Heart right ventricle (tissue), 16 donors: ENCODE measurements around the gene SMAD3. TPM values are rescaled to one million over a fixed set of nuclear protein-coding genes. Genes with fewer than 3 reads are reported as not detected.
"Not testable (repeated sequence)": the region's sequence is repeated elsewhere in the genome, so short reads cannot be mapped to it uniquely, and the experiment has no call there.

Experiments used
- ATAC-seq, 8 donors: fragments of 200-7000 bp; cut with Tn5 transposase; one replicate each; pipeline ENCODE4 v1.9.1; 2020; ENCODE audit warnings: mild to moderate bottlenecking in 8 of 8, moderate library complexity in 8 of 8, moderate number of reproducible peaks in 1 of 8
- DNase-seq, 2 donors: peaks; one replicate each; pipeline ENCODE4 v3.0.0-alpha.2; 2020
- H3K27ac ChIP-seq, 10 donors: fragments of 200-600 bp; sonication (generic) in 2 of 10; one replicate each; pipeline versions ENCODE4 v1.5.0 to v1.8.0; 2020 to 2022; ENCODE audit warnings: mild to moderate bottlenecking in 3 of 10
- H3K27me3 ChIP-seq, 7 donors: fragments of 200-600 bp; one replicate each; pipeline ENCODE4 v1.8.0; 2021 to 2022; ENCODE audit warnings: mild to moderate bottlenecking in 2 of 7
- H3K36me3 ChIP-seq, 9 donors: fragments of 200-600 bp; sonication (generic) in 1 of 9; one replicate each; pipeline versions ENCODE4 v1.5.0 to v1.8.0; 2020 to 2022; ENCODE audit warnings: mild to moderate bottlenecking in 2 of 9
- H3K4me1 ChIP-seq, 9 donors: fragments of 200-600 bp; sonication (generic) in 1 of 9; one replicate each; pipeline versions ENCODE4 v1.5.0 to v1.8.0; 2020 to 2022; ENCODE audit warnings: mild to moderate bottlenecking in 4 of 9
- H3K4me3 ChIP-seq, 10 donors: fragments of 200-600 bp; sonication (generic) in 2 of 10; one replicate each; pipeline versions ENCODE4 v1.5.0 to v1.8.0; 2020 to 2022; ENCODE audit warnings: mild to moderate bottlenecking in 7 of 10, moderate library complexity in 2 of 10
- H3K9me3 ChIP-seq, 11 donors: fragments of 200-600 bp in 10 of 11; sonication (generic) in 2 of 11; one replicate each; pipeline versions ENCODE4 v1.5.0 to v1.8.0; 2013 to 2022; ENCODE audit warnings: mild to moderate bottlenecking in 2 of 11, control low read depth in 1 of 11, moderate library complexity in 1 of 11
- WGBS, 2 donors: extraction: QIAGEN DNeasy Blood & Tissue Kit; methylation state at CpG; one replicate each; pipeline ENCODE4 v1.1.7; 2013; ENCODE audit warnings: inconsistent platforms in 1 of 2; 5-methylcytosine and 5-hydroxymethylcytosine counted together
- intact Hi-C, 10 donors: fragments of 100-400 bp; cut with DNase I; formaldehyde crosslinking; loops; one replicate each; pipeline versions ENCODE4 v1.11.1 to v1.14.2; 2022
- polyA plus RNA-seq, 2 donors: library from polyadenylated mRNA; stranded (reverse); fragments of 200-250 nt; gene quantifications; one replicate each; pipeline ENCODE4 v1.2.3, GENCODE V29; 2013
- total RNA-seq, 10 donors: library from RNA; stranded (reverse); fragmentation: NEBNext Ultra II Directional in 3 of 10; extraction: Animal tissue kit (Norgen Biotek cat#: 25700) in 3 of 10; gene quantifications; one replicate each; pipeline versions ENCODE4 v1.2.1 to v1.2.4, GENCODE V29; 2021 to 2023
- TF ChIP-seq, protein P1 (sequence below), 9 donors: fragments of 200-600 bp; sonication (generic) in 2 of 9; IDR thresholded peaks; one replicate each; pipeline versions ENCODE4 v1.5.0 to v1.8.0; 2021 to 2022; ENCODE audit warnings: antibody characterized with exemption in 9 of 9, mild to moderate bottlenecking in 5 of 9, moderate library complexity in 1 of 9
- donor health status: Arrhythmogenic right ventricular cardiomyopathy.
- donor health status: ischemic (EF 13 %, LVEDD 7.1; RV severe dilation, severe dysfunction).
- donor health status: healthy with polysubstance abuse.
- donor health status: DM: no; HTN: yes; CAD: no.
- donor health status: DM: no; HTN: no; CAD: no.
- donor health status: ischemic (EF 25% LVEDD 6.9; RV normal size, moderate dysfunction).
- donor health status: ischemic (EF 25% LVEDD 5.7; RV mildly dilated, moderate dysfunction).
- donor health status: healthy.
- donor health status: DM: yes; HTN: yes; CAD: no.
- donor health status: Ischemic cardiomyopathy.
- donor health status: ischemic (EF 35%, LVEDD 5.7; RV mildly dilated, moderate dysfunction).
- donor health status: nonischemic (EF 11% LVEDD 7.7; RV severe dilation, severe dysfunction).
- donor health status: DM: yes; HTN: yes; CAD: no.
- donor health status: PGD.
- donor health status: ischemic (EF 29% LVEDD 5.4; RV normal size, mild dysfunction).
- donor health status: nonischemic (EF 23%, LVEDD 6.1; RV moderate dilation, normal function).

Gene SMAD3
- total and polyA plus RNA-seq, 12 donors, result 6.2 to 44.8 (median 15.5) TPM

DNA sequence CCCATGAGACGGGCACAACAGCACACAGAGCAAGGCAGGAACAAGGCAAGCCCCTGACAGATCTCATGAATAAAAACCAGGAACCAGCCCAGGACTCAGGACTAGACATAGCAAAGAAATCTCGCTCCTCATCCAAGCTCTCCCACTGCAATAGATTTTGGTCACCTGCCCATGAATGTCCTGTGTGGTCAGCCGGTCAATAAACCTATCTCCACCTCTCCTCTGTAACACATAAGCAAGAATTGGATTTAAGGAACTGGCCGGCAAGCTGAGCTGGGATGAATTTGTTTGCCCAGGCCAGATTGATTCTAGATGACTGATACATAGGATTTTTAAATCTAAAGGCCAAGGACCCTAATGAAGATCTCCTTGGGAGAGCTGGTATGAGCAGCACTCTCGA lies 46.3 kb upstream of the SMAD3 start:
- H3K4me3 ChIP-seq, result no peak overlapping the region
- TF ChIP-seq, protein P1, sequence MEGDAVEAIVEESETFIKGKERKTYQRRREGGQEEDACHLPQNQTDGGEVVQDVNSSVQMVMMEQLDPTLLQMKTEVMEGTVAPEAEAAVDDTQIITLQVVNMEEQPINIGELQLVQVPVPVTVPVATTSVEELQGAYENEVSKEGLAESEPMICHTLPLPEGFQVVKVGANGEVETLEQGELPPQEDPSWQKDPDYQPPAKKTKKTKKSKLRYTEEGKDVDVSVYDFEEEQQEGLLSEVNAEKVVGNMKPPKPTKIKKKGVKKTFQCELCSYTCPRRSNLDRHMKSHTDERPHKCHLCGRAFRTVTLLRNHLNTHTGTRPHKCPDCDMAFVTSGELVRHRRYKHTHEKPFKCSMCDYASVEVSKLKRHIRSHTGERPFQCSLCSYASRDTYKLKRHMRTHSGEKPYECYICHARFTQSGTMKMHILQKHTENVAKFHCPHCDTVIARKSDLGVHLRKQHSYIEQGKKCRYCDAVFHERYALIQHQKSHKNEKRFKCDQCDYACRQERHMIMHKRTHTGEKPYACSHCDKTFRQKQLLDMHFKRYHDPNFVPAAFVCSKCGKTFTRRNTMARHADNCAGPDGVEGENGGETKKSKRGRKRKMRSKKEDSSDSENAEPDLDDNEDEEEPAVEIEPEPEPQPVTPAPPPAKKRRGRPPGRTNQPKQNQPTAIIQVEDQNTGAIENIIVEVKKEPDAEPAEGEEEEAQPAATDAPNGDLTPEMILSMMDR (IDR thresholded peaks at IDR 0.05), result no peak
- no peak overlapping the region for H3K27ac ChIP-seq
- peaks cover 0 to 42% (median 17%) of the 10 kb centered on the region in 9 donors for H3K4me1 ChIP-seq
- H3K36me3 ChIP-seq, result no peaks in the 10 kb centered on the region
- DNase-seq (no peak), ATAC-seq (no peak)
- WGBS, 2 donors, result 84 to 95% methylated on average over 5 of the region's 5 CpGs
- H3K9me3 ChIP-seq, result no peaks in the 10 kb centered on the region
- intact Hi-C loops, result no loop called here
- no peaks in the 10 kb centered on the region for H3K27me3 ChIP-seq

DNA sequence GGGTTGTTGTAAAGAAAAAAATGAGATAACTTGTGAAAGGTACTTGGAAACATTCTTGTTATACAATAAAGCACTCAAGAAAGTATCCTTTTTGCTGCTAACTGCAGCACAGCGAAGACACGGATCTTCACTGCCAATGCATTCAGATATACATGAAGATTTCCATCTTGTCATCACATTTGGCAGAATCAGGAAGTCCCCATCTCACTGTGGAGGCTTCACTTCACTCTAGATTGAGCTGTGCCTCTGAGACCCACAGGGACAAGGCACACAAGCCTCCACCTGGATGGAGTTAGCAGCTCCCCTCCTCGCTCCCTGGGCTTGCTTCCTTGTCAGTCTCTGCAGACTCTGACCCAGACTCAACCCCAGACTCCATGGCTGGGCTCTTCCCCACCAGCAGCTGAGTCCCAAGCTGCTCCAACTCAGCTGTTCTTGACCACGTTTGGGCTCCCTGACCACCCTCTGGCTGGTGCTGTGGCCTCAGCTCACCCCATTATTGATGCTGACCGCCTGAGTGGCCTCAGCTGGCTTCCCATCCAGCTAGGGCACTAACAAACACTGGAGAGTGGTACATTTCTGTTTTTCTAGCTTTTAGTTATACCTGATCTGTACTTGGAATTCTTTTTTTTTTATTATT lies 45.4 kb upstream of the SMAD3 start:
- 72 to 84% methylated on average over 5 of the region's 5 CpGs for WGBS, 2 donors
- H3K36me3 ChIP-seq, result no peaks in the 10 kb centered on the region
- intact Hi-C loops, result no loop called here
- DNase-seq (no peak), ATAC-seq (no peak)
- H3K27me3 ChIP-seq, result no peaks in the 10 kb centered on the region
- no peaks in the 10 kb centered on the region for H3K9me3 ChIP-seq
- no peak overlapping the region for H3K4me3 ChIP-seq
- TF ChIP-seq, protein P1 (IDR thresholded peaks at IDR 0.05), result no peak
- no peak overlapping the region for H3K27ac ChIP-seq
- peaks cover 2 to 48% (median 19%) of the 10 kb centered on the region in 9 donors for H3K4me1 ChIP-seq

DNA sequence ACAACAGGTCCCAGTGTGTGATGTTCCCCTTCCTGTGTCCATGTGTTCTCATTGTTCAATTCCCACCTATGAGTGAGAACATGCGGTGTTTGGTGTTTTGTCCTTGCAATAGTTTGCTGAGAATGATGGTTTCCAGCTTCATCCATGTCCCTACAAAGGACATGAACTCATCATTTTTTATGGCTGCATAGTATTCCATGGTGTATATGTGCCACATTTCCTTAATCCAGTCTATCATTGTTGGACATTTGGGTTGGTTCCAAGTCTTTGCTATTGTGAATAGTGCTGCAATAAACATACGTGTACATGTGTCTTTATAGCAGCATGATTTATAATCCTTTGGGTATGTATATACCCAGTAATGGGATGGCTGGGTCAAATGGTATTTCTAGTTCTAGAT lies 44.7 kb upstream of the SMAD3 start:
- ATAC-seq, H3K27me3 ChIP-seq, DNase-seq, H3K9me3 ChIP-seq, H3K27ac ChIP-seq, intact Hi-C loops, H3K4me3 ChIP-seq, H3K36me3 ChIP-seq: not testable (repeated sequence)
- peaks cover 6 to 55% (median 24%) of the 10 kb centered on the region in 9 donors for H3K4me1 ChIP-seq
- whole genome bisulfite sequencing, 2 donors, result 82 to 87% methylated on average over 2 of the region's 2 CpGs

DNA sequence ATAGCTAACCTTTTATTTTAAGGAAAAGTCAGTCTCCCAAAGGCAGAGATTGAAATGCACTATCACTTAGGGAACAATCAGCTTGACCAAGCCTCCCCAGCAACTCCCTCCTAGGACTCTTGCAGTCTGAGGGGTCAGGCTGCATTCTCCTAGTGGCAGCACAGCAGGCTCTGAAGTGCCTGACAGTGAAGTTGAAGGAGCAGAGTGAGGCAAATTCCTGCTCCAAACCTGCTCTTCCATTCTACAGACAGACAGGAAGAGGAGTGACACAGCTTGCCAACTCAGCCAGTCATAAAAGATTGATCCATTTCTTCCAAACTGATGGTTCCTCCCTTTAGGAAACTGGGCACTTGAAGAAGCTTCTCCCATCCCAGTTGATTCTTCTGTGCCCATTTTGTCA lies 43.9 kb upstream of the SMAD3 start:
- ATAC-seq (no peak), DNase-seq (no peak)
- intact Hi-C loops, result no loop called here
- TF ChIP-seq, protein P1 (IDR thresholded peaks at IDR 0.05), result no peak
- Histone ChIP-seq H3K36me3 (no peaks in the 10 kb centered on the region), H3K4me1 (peaks cover 13 to 60% (median 32%) of the 10 kb centered on the region in 9 donors), H3K27me3 (no peaks in the 10 kb centered on the region), H3K4me3 (no peak overlapping the region), H3K27ac (no peak overlapping the region), H3K9me3 (no peaks in the 10 kb centered on the region)

DNA sequence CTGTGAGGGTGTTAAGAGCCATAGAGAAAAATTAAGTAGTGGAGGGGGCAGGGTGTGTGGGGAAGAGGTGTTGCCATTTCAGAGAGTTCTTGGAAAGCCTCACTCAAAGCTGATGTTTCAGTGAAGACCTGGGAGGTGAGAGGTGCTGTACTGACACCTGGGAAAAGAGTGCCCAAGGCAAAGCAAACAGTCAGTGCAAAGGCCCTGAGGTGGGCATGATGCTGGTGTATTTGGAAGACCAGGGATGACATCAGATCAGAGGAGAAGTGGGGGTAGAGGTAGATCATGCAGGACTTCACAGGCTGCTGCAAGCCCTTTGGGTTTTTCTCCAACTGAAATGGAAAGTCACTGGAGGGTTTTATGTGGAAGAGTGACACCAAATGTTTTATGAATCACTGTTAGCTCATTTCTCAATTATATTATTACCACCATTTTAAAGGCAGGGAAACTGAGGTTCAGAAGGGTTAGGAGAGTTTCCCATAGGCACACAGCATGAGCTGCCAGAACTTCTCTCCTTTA lies 42.8 kb upstream of the SMAD3 start:
- H3K36me3 ChIP-seq, result no peaks in the 10 kb centered on the region
- intact Hi-C loops, result no loop called here

More for the DNA sequence above, 42.8 kb upstream of the SMAD3 start:
- Histone ChIP-seq H3K4me3 (no peak overlapping the region), H3K27me3 (no peaks in the 10 kb centered on the region), H3K9me3 (no peaks in the 10 kb centered on the region), H3K4me1 (peaks cover 13 to 60% (median 35%) of the 10 kb centered on the region in 9 donors), H3K27ac (no peak overlapping the region)
- ATAC-seq, result no peak
- DNase-seq, result no peak
- TF ChIP-seq, protein P1 (IDR thresholded peaks at IDR 0.05), result no peak
